ENCODE data around the gene CYP27B1. TPM values are rescaled to one million over a fixed set of nuclear protein-coding genes. Genes with fewer than 3 reads are reported as not detected.

The CYP27B1 gene
- total and polyA plus RNA-seq, 9 of the 15 experiments (the other 6 are each of a cell fraction or from before 2014, with no cell fraction given) = 0.18 to 4.2 (median 1.8) TPM

DNA sequence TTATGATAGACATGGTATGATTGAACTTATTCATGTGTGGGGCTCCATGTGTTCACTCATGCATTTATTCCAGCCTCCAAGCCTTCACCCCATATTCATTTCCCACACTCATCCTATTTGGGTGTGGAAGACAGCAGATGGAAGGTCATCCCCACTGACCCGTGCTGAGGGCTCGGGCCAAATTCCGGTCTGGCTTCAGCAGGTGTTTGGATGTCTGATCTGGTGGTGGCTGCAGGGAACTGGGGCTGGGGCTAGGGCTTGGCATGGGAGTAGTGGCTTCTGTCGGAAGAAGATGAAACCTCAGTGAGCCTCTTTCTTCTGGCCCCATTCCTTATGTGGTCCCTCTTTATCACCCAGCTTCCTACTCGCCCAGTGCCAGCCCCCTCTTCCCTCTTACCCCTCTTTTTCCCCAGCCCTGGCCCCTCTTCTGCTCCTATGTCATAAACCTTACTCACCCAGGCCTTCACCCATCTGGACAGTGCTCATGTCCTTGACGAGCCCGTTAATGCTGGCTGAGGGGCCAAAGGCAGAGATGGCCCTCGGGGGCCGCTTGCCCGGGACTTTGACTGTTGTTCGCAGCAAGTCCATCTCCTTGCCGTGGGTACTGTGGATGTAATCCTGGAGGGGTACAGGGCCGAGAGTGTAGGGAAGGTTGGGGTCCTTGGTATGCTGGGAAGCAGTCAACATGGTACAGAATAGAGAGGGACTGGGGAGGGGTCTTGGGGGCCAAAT is 36.4 kb downstream of the CYP27B1 start (continued):
- TF ChIP-seq, protein P1, sequence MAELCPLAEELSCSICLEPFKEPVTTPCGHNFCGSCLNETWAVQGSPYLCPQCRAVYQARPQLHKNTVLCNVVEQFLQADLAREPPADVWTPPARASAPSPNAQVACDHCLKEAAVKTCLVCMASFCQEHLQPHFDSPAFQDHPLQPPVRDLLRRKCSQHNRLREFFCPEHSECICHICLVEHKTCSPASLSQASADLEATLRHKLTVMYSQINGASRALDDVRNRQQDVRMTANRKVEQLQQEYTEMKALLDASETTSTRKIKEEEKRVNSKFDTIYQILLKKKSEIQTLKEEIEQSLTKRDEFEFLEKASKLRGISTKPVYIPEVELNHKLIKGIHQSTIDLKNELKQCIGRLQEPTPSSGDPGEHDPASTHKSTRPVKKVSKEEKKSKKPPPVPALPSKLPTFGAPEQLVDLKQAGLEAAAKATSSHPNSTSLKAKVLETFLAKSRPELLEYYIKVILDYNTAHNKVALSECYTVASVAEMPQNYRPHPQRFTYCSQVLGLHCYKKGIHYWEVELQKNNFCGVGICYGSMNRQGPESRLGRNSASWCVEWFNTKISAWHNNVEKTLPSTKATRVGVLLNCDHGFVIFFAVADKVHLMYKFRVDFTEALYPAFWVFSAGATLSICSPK (IDR thresholded peaks at IDR 0.05; ENCODE audit: borderline replicate concordance) = no peak
- TF ChIP-seq NFYB (IDR thresholded peaks at IDR 0.05; ENCODE audit: extremely low read depth, insufficient read length) = no peak
- TF ChIP-seq, protein P2, sequence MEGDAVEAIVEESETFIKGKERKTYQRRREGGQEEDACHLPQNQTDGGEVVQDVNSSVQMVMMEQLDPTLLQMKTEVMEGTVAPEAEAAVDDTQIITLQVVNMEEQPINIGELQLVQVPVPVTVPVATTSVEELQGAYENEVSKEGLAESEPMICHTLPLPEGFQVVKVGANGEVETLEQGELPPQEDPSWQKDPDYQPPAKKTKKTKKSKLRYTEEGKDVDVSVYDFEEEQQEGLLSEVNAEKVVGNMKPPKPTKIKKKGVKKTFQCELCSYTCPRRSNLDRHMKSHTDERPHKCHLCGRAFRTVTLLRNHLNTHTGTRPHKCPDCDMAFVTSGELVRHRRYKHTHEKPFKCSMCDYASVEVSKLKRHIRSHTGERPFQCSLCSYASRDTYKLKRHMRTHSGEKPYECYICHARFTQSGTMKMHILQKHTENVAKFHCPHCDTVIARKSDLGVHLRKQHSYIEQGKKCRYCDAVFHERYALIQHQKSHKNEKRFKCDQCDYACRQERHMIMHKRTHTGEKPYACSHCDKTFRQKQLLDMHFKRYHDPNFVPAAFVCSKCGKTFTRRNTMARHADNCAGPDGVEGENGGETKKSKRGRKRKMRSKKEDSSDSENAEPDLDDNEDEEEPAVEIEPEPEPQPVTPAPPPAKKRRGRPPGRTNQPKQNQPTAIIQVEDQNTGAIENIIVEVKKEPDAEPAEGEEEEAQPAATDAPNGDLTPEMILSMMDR (IDR thresholded peaks at IDR 0.05 in 2 of 3, conservative IDR thresholded peaks at IDR 0.05 in 1 of 3; ENCODE audit: insufficient read depth in 2 of 3, low read depth in 1 of 3, low read length in 3 of 3) = no peak
- TF ChIP-seq, protein P3, sequence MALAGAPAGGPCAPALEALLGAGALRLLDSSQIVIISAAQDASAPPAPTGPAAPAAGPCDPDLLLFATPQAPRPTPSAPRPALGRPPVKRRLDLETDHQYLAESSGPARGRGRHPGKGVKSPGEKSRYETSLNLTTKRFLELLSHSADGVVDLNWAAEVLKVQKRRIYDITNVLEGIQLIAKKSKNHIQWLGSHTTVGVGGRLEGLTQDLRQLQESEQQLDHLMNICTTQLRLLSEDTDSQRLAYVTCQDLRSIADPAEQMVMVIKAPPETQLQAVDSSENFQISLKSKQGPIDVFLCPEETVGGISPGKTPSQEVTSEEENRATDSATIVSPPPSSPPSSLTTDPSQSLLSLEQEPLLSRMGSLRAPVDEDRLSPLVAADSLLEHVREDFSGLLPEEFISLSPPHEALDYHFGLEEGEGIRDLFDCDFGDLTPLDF (CRISPR knock-in tag; IDR thresholded peaks at IDR 0.05) = no peak
